ENCODE measurements around the gene IFNAR1.

Gene IFNAR1

DNA sequence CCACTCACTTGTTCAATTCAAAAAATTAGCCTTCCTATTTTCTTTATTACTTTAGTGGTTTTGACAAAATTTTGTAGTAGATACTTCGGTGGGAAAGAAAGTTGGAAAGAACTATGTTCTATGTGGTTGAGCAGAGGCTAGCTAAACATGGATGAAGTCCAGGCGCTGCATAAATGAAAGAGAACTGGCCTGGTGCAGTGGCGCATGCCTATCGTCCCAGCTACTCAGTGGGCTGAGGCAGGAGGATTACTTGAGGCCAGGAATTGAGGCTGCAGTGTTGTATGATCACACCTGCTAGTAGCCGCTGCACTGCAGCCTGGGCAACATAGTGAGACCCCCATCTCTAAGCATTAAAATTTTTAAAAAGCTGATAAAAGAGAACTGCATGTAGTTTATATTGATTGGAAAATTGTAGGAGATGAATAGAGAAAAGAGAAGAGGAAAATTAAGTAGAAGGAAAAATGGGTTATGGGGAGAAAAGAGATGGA, 21.0 kb downstream of the IFNAR1 start:
- DNase-seq (ENCODE audit: low read depth in 1 of 2, low spot score in 1 of 2): no peak
- H3K4me3 ChIP-seq (replicated peaks; ENCODE audit: insufficient read depth, low read length): no peak overlapping the region
- TF ChIP-seq SPI1 (IDR thresholded peaks at IDR 0.05; ENCODE audit: borderline replicate concordance, low read depth) (no peak), GABPA (IDR thresholded peaks at IDR 0.05; ENCODE audit: low read depth) (no peak), POLR2AphosphoS5 (IDR thresholded peaks at IDR 0.05; ENCODE audit: low read depth) (no peak), CTCF (IDR thresholded peaks at IDR 0.05; ENCODE audit: insufficient read depth, low read length) (no peak)
- TF ChIP-seq, protein P1, sequence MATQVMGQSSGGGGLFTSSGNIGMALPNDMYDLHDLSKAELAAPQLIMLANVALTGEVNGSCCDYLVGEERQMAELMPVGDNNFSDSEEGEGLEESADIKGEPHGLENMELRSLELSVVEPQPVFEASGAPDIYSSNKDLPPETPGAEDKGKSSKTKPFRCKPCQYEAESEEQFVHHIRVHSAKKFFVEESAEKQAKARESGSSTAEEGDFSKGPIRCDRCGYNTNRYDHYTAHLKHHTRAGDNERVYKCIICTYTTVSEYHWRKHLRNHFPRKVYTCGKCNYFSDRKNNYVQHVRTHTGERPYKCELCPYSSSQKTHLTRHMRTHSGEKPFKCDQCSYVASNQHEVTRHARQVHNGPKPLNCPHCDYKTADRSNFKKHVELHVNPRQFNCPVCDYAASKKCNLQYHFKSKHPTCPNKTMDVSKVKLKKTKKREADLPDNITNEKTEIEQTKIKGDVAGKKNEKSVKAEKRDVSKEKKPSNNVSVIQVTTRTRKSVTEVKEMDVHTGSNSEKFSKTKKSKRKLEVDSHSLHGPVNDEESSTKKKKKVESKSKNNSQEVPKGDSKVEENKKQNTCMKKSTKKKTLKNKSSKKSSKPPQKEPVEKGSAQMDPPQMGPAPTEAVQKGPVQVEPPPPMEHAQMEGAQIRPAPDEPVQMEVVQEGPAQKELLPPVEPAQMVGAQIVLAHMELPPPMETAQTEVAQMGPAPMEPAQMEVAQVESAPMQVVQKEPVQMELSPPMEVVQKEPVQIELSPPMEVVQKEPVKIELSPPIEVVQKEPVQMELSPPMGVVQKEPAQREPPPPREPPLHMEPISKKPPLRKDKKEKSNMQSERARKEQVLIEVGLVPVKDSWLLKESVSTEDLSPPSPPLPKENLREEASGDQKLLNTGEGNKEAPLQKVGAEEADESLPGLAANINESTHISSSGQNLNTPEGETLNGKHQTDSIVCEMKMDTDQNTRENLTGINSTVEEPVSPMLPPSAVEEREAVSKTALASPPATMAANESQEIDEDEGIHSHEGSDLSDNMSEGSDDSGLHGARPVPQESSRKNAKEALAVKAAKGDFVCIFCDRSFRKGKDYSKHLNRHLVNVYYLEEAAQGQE (IDR thresholded peaks at IDR 0.05; ENCODE audit: insufficient replicate concordance, low read depth): no peak
- no peaks in the 10 kb centered on the region for H3K27me3 ChIP-seq (ENCODE audit: insufficient read depth, poor library complexity, severe bottlenecking)
- no peak overlapping the region for H3K27ac ChIP-seq (replicated peaks)

- TF ChIP-seq SPI1 (IDR thresholded peaks at IDR 0.05; ENCODE audit: borderline replicate concordance, low read depth): no peak
- TF ChIP-seq, protein P1 (IDR thresholded peaks at IDR 0.05; ENCODE audit: insufficient replicate concordance, low read depth): no peak
- no peak overlapping the region for H3K4me3 ChIP-seq (replicated peaks; ENCODE audit: insufficient read depth, low read length)
- DNase-seq (ENCODE audit: low read depth in 1 of 2, low spot score in 1 of 2): no peak
- H3K27me3 ChIP-seq (ENCODE audit: insufficient read depth, poor library complexity, severe bottlenecking): no peaks in the 10 kb centered on the region
- H3K27ac ChIP-seq (replicated peaks): no peak overlapping the region
Measured at GRCh38 chr21:33348706-33349105, 23.9 kb downstream of the IFNAR1 start.

- Histone ChIP-seq H3K4me3 (replicated peaks; ENCODE audit: insufficient read depth, low read length) (no peak overlapping the region), H3K27me3 (ENCODE audit: insufficient read depth, poor library complexity, severe bottlenecking) (no peaks in the 10 kb centered on the region), H3K27ac (replicated peaks) (no peak overlapping the region)
- no peak for TF ChIP-seq CTCF (IDR thresholded peaks at IDR 0.05; ENCODE audit: insufficient read depth, low read length)
- TF ChIP-seq SPI1 (IDR thresholded peaks at IDR 0.05; ENCODE audit: borderline replicate concordance, low read depth): no peak
- TF ChIP-seq GABPA (IDR thresholded peaks at IDR 0.05; ENCODE audit: low read depth): no peak
- TF ChIP-seq, protein P1 (IDR thresholded peaks at IDR 0.05; ENCODE audit: insufficient replicate concordance, low read depth): no peak
- no peak for DNase-seq (ENCODE audit: low read depth in 1 of 2, low spot score in 1 of 2)
Measured at GRCh38 chr21:33350676-33351075, 25.9 kb downstream of the IFNAR1 start.

DNA sequence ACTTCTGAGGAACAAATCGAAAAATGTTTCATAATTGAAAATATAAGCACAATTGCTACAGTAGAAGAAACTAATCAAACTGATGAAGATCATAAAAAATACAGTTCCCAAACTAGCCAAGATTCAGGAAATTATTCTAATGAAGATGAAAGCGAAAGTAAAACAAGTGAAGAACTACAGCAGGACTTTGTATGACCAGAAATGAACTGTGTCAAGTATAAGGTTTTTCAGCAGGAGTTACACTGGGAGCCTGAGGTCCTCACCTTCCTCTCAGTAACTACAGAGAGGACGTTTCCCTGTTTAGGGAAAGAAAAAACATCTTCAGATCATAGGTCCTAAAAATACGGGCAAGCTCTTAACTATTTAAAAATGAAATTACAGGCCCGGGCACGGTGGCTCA, 30.6 kb downstream of the IFNAR1 start:
- Histone ChIP-seq H3K27ac (replicated peaks) (no peak overlapping the region), H3K4me3 (replicated peaks; ENCODE audit: insufficient read depth, low read length) (no peak overlapping the region), H3K27me3 (ENCODE audit: insufficient read depth, poor library complexity, severe bottlenecking) (no peaks in the 10 kb centered on the region)
- TF ChIP-seq SPI1 (IDR thresholded peaks at IDR 0.05; ENCODE audit: borderline replicate concordance, low read depth) (no peak), GABPA (IDR thresholded peaks at IDR 0.05; ENCODE audit: low read depth) (no peak), CTCF (IDR thresholded peaks at IDR 0.05; ENCODE audit: insufficient read depth, low read length) (no peak), POLR2AphosphoS5 (IDR thresholded peaks at IDR 0.05; ENCODE audit: low read depth) (no peak)
- TF ChIP-seq, protein P1 (IDR thresholded peaks at IDR 0.05; ENCODE audit: insufficient replicate concordance, low read depth): no peak
- DNase-seq (ENCODE audit: low read depth in 1 of 2, low spot score in 1 of 2): no peak

Data from HL-60 (cell line).